Loucy (cell line): ENCODE measurements around the gene SERPINF2.
A peak's percentile ranks its signal among the peaks of the same experiment; 100 is the strongest.

Experiments
- CTCF ChIP-seq: fragments of 200-600 bp; sonication (generic); conservative IDR thresholded peaks from 2 replicates; pipeline ENCODE4 v1.5.1; 2014; ENCODE audit warnings: mild to moderate bottlenecking, antibody characterized with exemption, low read length
- EZH2phosphoT487 ChIP-seq: fragments of 200-600 bp; IDR thresholded peaks from 2 replicates; pipeline ENCODE4 v1.6.1; 2018; ENCODE audit warnings: antibody characterized with exemption, mild to moderate bottlenecking, moderate library complexity, borderline replicate concordance

- TF ChIP-seq CTCF (peak; percentile 19; the same call in 1 of the 2 replicates), EZH2phosphoT487 (no peak)
Observed at GRCh38 chr17:1724869-1725641, 17.6 kb upstream of the SERPINF2 start.
